ENCODE data around the gene RPL13A.

DNA sequence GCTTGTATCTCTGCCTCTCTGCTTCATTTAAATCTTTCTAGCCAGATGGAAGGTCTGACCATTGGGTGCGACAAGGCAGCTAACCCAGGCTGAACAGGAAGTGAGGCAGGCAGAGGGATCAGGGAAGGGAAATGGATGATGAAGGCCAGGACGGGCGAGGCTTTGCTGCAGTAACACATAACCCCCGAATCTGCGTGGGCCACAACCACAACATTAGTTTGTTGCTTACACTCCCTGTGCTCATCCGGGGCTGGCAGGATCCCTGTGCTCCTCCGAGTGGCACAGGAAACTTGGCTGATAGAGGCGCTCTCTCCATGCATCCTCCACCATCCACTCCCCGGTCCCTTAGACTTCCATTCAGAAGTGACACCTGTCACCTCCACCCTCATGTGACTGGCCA, 14.5 kb upstream of the RPL13A start:
- TF ChIP-seq MAZ (IDR thresholded peaks at IDR 0.05; ENCODE audit: borderline replicate concordance, low read depth, low read length) (no peak), POLR2A (IDR thresholded peaks at IDR 0.05; ENCODE audit: low read depth, low read length) (no peak), CEBPB (IDR thresholded peaks at IDR 0.05; ENCODE audit: low read depth, low read length) (no peak), FOS (IDR thresholded peaks at IDR 0.05; ENCODE audit: low read depth, low read length) (no peak), MXI1 (IDR thresholded peaks at IDR 0.05; ENCODE audit: borderline replicate concordance, low read depth, low read length) (no peak), RFX5 (IDR thresholded peaks at IDR 0.05; ENCODE audit: low read depth, low read length) (no peak), RCOR1 (IDR thresholded peaks at IDR 0.05; ENCODE audit: insufficient replicate concordance, low read length) (no peak)
- TF ChIP-seq, protein P1, sequence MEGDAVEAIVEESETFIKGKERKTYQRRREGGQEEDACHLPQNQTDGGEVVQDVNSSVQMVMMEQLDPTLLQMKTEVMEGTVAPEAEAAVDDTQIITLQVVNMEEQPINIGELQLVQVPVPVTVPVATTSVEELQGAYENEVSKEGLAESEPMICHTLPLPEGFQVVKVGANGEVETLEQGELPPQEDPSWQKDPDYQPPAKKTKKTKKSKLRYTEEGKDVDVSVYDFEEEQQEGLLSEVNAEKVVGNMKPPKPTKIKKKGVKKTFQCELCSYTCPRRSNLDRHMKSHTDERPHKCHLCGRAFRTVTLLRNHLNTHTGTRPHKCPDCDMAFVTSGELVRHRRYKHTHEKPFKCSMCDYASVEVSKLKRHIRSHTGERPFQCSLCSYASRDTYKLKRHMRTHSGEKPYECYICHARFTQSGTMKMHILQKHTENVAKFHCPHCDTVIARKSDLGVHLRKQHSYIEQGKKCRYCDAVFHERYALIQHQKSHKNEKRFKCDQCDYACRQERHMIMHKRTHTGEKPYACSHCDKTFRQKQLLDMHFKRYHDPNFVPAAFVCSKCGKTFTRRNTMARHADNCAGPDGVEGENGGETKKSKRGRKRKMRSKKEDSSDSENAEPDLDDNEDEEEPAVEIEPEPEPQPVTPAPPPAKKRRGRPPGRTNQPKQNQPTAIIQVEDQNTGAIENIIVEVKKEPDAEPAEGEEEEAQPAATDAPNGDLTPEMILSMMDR (conservative IDR thresholded peaks at IDR 0.05; ENCODE audit: low read depth, low read length): no peak
- TF ChIP-seq, protein P2, sequence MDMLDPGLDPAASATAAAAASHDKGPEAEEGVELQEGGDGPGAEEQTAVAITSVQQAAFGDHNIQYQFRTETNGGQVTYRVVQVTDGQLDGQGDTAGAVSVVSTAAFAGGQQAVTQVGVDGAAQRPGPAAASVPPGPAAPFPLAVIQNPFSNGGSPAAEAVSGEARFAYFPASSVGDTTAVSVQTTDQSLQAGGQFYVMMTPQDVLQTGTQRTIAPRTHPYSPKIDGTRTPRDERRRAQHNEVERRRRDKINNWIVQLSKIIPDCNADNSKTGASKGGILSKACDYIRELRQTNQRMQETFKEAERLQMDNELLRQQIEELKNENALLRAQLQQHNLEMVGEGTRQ (IDR thresholded peaks at IDR 0.05; ENCODE audit: low read depth, low read length): no peak
